ENCODE results near the gene MYPN. TPM values are rescaled to one million over a fixed set of nuclear protein-coding genes. Genes with fewer than 3 reads are reported as not detected.

Gene MYPN
- polyA plus RNA-seq, 2 of the 4 experiments (the other 2 are of a cell fraction) = 1.5 to 2.1 TPM

DNA sequence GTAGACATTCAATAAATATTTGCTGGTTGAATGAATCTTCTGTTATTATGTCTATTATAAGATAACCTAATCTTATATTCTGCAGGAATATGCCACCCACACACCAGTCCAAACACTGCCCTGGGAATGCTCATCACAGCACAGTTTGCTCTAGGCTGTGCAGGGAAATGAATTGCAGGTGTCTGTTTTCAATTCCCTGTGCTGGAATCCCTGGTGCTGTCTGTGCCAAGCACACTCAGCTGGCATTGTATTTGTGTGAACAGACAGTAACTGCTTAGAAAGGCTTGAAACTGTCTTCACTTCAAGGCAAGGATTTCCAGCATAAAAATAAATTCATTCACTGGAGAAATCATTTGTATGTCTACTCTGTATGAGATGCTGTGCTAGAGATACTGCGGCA, 102.4 kb downstream of the MYPN start (continued):
- no peak for TF ChIP-seq FOSL2 (IDR thresholded peaks at IDR 0.05)
- no peak for TF ChIP-seq FOSL2 (CRISPR knock-in tag; IDR thresholded peaks at IDR 0.05)
- TF ChIP-seq MAZ (IDR thresholded peaks at IDR 0.05; ENCODE audit: borderline replicate concordance, low read depth, low read length) = no peak
- TF ChIP-seq ESRRA (IDR thresholded peaks at IDR 0.05; ENCODE audit: borderline replicate concordance, low read length) = no peak
- no peak for TF ChIP-seq KDM1A (IDR thresholded peaks at IDR 0.05; ENCODE audit: low read depth)
- TF ChIP-seq ZC3H11A (IDR thresholded peaks at IDR 0.05) = no peak
- no peak for TF ChIP-seq CHD2 (IDR thresholded peaks at IDR 0.05; ENCODE audit: low read length, partially characterized antibody)
- no peak for TF ChIP-seq CBX2 (IDR thresholded peaks at IDR 0.05; ENCODE audit: borderline replicate concordance, low read depth)
- TF ChIP-seq EHF (CRISPR knock-in tag; IDR thresholded peaks at IDR 0.05) = no peak

DNA sequence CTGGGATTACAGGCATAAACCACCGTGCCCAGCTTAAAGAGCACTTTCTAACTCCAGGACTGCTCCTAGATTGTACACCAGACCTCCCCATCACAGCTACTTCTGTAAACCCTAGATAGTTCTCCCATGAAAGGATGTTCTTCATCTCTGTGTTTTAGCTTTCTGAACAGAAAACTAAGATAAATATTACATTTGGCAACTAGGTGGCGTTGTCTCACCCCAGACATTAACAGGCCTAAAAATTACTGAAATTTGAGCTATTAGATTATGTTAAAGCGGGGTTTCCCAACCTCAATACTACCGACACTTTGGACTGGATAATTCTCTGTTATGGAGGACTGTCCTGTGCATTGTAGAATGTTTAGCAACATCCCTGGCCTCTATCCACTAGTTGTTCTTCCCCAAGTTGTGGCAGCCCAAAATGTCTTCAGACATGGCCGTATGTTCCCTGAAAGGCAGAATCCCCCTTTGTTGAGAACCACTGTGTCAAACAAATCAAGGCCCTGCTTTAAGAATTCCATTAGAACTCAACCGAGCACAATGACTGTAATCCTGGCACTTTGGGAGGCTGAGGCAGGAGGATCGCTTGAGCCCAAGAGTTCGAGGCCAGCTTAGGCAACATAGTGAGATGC, 103.5 kb downstream of the MYPN start:
- DNase-seq (ENCODE audit: low read depth in 1 of 2, low spot score in 1 of 2) (peak in 1 of 2 experiments; percentile 33), FAIRE-seq (no peak), ATAC-seq (no peak)
- H3K4me3 ChIP-seq = no peak overlapping the region
- H3K4me2 ChIP-seq = no peak overlapping the region
- no peak overlapping the region for H3K27ac ChIP-seq
- ChIA-PET CTCF (interaction anchor here (0.7 to 6.3 kb wide), 42 partner anchors 10 to 677 kb away, joined by 3 to 72 read pairs (median 4); partner anchors contain the start of gene HERC4), POLR2A (interaction anchor here (0.6 to 1.6 kb wide), 3 partner anchors 18 to 135 kb away, joined by 3 to 10 read pairs (median 5); partner anchors contain the start of genes HNRNPH3 and PBLD)
- H3K9me3 ChIP-seq = no peaks in the 10 kb centered on the region
- peaks cover 10% of the 10 kb centered on the region; the same call in 2 of the 3 replicates for H3K4me1 ChIP-seq
- TF ChIP-seq NR3C1 (IDR thresholded peaks at IDR 0.05) = no peak
- TF ChIP-seq JUN (IDR thresholded peaks at IDR 0.05) = no peak
- no peak for TF ChIP-seq HMGXB4 (CRISPR knock-in tag; IDR thresholded peaks at IDR 0.05; ENCODE audit: borderline replicate concordance)
- no peak for TF ChIP-seq MYC (IDR thresholded peaks at IDR 0.05; ENCODE audit: borderline replicate concordance, low read length)
- TF ChIP-seq RAD21 (conservative IDR thresholded peaks at IDR 0.05 in 1 of 2, IDR thresholded peaks at IDR 0.05 in 1 of 2) = peak; percentile 66 to 78
- TF ChIP-seq CBX2 (IDR thresholded peaks at IDR 0.05; ENCODE audit: borderline replicate concordance, low read depth) = no peak
- TF ChIP-seq, protein P1, sequence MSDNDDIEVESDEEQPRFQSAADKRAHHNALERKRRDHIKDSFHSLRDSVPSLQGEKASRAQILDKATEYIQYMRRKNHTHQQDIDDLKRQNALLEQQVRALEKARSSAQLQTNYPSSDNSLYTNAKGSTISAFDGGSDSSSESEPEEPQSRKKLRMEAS (IDR thresholded peaks at IDR 0.05) = no peak
- TF ChIP-seq HEYL (CRISPR knock-in tag; IDR thresholded peaks at IDR 0.05) = no peak
- TF ChIP-seq ZC3H11A (IDR thresholded peaks at IDR 0.05) = no peak
- no peak for TF ChIP-seq RFX5 (IDR thresholded peaks at IDR 0.05)
- peak; percentile 60 for TF ChIP-seq SMC3 (IDR thresholded peaks at IDR 0.05)
- no peak for TF ChIP-seq HOXB13 (CRISPR knock-in tag; IDR thresholded peaks at IDR 0.05; ENCODE audit: low read depth)
- TF ChIP-seq, protein P2, sequence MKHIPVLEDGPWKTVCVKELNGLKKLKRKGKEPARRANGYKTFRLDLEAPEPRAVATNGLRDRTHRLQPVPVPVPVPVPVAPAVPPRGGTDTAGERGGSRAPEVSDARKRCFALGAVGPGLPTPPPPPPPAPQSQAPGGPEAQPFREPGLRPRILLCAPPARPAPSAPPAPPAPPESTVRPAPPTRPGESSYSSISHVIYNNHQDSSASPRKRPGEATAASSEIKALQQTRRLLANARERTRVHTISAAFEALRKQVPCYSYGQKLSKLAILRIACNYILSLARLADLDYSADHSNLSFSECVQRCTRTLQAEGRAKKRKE (CRISPR knock-in tag; IDR thresholded peaks at IDR 0.05; ENCODE audit: low read depth) = no peak
- TF ChIP-seq CTCF (IDR thresholded peaks at IDR 0.05) = peak; percentile 81
- no peak for TF ChIP-seq HDAC2 (IDR thresholded peaks at IDR 0.05)
- TF ChIP-seq ESRRA (IDR thresholded peaks at IDR 0.05; ENCODE audit: borderline replicate concordance, low read length) = no peak
- TF ChIP-seq CEBPB (IDR thresholded peaks at IDR 0.05) = no peak
- no peak for TF ChIP-seq POLR2AphosphoS2 (conservative IDR thresholded peaks at IDR 0.05; ENCODE audit: low read length)
- no peak for TF ChIP-seq EP300 (IDR thresholded peaks at IDR 0.05)
- TF ChIP-seq FOSL2 (IDR thresholded peaks at IDR 0.05) = no peak
- no peak for TF ChIP-seq FOSL2 (CRISPR knock-in tag; IDR thresholded peaks at IDR 0.05)
- no peak for TF ChIP-seq KDM1A (IDR thresholded peaks at IDR 0.05; ENCODE audit: low read depth)
- TF ChIP-seq RCOR1 (IDR thresholded peaks at IDR 0.05; ENCODE audit: low read depth, low read length) = no peak
- 52% methylated on average over 8 of the region's 8 CpGs for WGBS (ENCODE audit: missing lambda C conversion rate)
